Renal cortical epithelial cell (primary cell): ENCODE measurements around the gene ATP2B2. TPM values are rescaled to one million over a fixed set of nuclear protein-coding genes. Genes with fewer than 3 reads are reported as not detected.

Source experiments
- DNase-seq: peaks from one replicate; pipeline ENCODE4 v3.0.0-alpha.2; 2011; ENCODE audit warnings: low read depth
- total RNA-seq: library from RNA; depleted of rRNA; stranded (reverse); fragments of >200 nt; gene quantifications from 2 replicates; pipeline ENCODE4 v1.2.3, GENCODE V29; 2014

Gene ATP2B2
- total RNA-seq, 1 donor from 2014 or later = under 0.01 TPM

GRCh38 chr3:10363935-10364334 is 141.5 kb downstream of the ATP2B2 start:
- DNase-seq = no peak

- no peak for DNase-seq
Measured at GRCh38 chr3:10361375-10361774, 144.0 kb downstream of the ATP2B2 start.

GRCh38 chr3:10360478-10360877 is 144.9 kb downstream of the ATP2B2 start:
- no peak for DNase-seq

- DNase-seq = no peak
Measured at GRCh38 chr3:10359761-10360161, 145.6 kb downstream of the ATP2B2 start.

DNA sequence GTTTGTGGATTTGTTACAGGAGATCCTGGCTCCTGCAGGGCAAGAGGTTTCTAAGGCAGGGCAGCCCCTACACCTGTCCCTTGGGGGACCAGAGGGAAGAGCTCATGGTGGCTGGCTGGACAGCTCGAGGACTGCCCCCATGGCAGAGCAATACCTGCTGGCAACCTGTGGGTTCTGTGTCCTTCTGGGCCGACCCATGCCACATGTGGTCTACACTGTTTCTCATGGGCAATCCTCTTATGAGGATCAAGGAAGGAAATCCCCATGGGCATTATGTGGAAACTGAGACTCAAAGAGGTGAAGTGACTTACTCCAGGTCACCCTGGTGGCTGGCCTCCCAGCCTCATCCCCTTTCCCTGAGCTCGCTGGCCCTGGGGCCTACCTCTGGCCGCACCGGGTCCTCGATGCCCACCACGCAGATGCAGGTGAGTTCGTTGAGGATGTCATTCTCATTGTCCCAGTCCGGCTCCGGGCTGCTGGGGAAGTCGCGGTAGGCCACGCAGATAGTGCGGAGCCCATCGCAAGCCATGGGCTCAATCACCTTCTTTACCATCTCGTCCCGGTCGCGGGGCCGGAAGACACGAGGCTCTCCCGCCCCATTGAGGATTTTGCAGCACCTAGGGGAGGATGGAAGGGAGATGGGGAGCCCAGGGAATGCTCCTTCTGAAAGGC is 146.9 kb downstream of the ATP2B2 start:
- DNase-seq = no peak

GRCh38 chr3:10357592-10358308 is 147.6 kb downstream of the ATP2B2 start:
- DNase-seq = peak; percentile 7

- DNase-seq = no peak
Measured at GRCh38 chr3:10357095-10357494, 148.3 kb downstream of the ATP2B2 start.

GRCh38 chr3:10356461-10356981 is 148.9 kb downstream of the ATP2B2 start:
- no peak for DNase-seq

DNA sequence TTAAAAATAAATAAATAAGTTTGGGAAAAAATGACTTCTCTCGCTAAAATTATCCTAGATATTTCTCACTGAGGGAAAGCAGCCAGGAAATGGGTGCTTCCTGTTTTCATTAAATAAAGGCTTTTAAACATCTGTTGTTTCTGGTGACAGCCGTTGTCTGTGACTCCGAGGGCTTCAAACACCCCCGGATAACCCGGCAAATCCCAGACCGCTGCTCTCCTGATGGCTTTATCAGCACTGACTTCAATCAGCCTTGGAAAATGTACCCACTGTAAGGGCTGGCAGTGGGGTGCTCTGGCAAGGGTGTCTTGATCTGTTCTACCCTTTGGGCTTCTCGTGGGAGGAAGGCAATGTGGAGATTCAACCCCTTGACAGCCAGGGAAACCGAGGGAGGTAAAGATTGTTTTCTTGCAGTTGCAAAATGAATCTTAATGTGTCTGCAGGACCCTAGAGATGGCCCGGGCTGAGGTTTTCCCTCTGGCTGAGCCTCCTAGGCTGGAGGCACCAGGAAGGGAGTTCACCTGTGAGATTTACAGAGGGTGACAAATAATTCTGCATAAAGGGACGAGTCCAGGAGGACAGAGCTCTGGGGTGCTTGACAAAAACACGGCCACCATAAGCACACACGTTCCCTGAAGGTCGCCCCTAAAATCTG is 150.9 kb downstream of the ATP2B2 start:
- no peak for DNase-seq

DNA sequence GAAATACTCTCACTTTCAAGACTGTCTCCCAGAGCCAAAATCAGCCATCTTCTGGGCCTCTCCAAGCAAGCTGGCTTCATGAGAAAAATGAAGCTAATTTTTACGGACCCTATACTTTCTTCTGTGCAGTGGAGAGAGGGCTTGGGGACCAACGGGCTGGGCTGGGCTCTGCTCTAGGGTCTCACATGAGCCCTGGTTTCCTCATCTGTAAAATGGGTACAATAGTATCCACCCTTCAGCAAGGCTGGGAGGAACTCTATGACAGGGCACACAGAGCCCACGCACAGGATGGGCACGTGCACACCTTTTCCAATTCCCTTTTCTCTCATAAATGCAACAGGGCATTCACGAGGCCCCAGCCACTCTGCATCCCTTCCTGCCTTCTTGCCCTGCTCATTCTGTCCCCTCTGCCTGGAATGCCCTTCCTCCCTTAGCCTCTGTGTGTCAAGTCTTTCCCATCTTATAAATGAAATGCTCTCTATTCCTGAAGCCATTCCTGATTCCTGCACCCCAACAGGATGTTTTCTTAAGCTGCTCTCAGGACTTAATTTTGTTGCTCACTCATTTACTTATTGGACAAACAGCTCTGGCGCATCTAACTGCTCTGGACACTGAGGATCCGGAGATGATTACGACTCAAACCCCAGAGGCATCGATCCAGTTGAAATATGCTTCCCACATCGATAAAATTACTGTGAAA is 151.6 kb downstream of the ATP2B2 start:
- DNase-seq = no peak

DNA sequence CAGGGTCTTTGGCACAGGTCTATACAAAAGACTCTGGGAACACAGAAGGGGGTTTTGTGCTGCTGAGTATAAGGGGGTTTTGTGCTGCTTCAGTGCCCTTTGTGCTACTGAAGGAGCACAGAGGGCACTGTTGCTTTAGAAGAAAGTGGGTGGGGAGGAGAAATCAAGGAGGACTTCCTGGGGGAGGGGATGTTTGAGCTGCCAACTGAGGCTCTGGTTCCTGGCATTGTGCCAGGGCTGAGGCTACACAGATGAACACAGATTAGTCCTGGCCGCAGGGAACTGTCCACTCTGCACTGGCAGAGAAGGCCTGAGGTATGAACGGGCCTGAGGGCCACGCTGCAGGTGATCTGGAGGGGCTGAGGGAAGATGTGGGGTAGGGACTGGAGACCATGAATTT is 152.2 kb downstream of the ATP2B2 start:
- DNase-seq = no peak

DNA sequence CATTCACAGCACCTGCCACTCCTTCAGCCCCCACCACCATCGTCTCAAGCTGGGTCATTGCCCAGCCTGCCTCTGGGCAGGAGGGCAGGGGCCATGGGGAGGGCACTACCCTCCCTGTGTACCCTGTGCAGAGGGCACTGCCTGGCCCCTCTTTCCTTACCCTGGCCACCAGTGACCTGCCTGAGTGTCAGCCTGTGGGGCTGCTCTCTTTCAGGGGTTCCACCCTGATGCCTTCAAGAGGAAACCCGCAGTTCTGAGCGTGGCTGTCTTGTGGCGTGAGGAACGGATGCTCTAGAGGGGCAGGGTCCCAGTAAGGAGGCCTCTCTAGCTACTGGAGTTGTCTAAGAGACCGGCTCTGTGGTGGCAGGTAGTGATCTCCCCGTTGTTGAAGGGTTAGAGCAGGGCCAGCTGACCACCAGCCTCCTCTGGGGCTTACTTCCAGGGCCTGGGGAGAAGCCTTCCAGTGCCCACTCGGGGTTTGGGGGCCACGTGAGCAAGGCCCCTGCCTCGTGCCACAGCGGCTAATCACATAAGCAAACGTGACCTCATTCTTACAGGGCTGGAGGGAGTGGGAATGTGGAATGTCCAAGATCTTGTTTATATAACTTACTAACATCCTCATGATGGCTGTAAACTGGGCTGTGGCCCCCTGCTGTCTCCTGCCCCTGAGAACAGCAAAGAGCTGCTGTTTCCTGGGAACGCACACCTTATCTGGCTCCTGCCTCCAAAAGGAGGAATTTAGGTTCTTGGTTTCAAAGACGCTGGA is 153.1 kb downstream of the ATP2B2 start:
- DNase-seq = peak; percentile 41

DNA sequence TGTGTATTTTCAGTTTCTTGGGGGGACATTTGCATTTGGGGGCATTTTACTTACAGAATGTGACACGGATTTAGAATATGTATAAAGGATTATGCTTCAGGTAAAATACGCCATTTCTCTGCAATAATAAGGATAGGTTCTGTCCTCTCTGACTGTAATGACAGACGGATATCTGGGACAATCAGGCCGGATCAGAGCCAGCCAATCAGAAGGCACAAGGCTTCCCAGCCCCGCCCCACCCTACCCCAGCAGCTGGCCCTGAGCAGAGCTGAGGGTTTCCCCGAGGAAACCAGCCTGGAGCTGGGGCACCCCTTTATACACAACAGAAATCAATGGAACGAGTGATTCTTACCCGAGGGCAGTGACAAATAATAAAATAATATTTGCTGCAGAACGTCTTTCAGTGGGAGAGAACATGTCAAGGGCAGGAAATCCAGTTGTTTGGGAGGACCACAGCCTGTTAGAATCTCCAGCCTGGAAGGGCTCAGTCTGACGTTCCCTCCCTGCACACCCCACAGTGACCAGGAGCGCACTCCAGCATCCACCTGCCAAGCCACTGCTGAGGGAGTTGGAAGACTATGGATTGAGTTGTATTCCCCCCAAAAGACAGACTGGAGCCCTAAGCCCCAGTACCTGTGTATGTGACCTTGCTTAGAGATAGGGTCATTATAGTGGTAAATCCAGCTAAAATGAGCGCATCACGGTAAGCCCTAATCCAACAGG is 154.2 kb downstream of the ATP2B2 start:
- DNase-seq = no peak

- no peak for DNase-seq
Measured at GRCh38 chr3:10350324-10350985, 154.9 kb downstream of the ATP2B2 start.

GRCh38 chr3:10349801-10350200 is 155.6 kb downstream of the ATP2B2 start:
- DNase-seq = no peak

DNA sequence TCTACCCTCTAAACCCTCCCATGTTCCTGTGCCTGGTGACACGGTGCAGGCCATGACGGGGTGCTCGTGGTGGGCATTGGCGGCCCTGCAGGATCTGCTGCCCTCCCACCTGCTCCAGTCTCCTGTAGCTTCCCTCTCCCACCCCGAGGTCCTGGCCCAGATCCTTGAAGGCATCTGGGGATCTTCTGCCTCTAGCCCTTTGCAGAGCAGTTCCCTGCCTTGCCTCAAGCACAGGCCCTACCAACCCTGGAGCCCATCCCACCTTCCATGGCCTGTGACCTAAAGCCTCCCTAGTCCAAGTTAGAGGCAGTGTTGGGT is 157.0 kb downstream of the ATP2B2 start:
- DNase-seq = no peak

- no peak for DNase-seq
Measured at GRCh38 chr3:10347648-10348403, 157.6 kb downstream of the ATP2B2 start.

DNA sequence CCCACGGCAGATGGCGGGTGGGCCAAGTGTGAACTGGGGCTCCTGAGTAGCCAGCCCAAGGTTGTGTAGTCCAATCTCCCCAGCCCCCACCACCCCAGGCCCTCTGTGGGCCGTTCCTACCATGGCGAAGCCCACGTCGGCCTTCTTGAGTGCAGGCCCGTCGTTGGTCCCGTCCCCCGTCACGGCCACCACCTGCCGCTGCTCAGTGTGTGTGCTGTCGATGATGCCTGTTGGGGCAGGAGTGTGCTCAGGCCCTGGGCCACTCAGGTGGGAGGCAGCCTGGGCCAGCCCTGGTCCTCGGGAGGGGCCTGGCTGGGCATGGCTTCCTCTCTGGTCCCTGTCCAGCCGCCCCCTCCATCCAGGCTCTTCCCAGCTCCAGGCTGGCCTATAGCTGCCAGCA is 159.5 kb downstream of the ATP2B2 start:
- no peak for DNase-seq

DNA sequence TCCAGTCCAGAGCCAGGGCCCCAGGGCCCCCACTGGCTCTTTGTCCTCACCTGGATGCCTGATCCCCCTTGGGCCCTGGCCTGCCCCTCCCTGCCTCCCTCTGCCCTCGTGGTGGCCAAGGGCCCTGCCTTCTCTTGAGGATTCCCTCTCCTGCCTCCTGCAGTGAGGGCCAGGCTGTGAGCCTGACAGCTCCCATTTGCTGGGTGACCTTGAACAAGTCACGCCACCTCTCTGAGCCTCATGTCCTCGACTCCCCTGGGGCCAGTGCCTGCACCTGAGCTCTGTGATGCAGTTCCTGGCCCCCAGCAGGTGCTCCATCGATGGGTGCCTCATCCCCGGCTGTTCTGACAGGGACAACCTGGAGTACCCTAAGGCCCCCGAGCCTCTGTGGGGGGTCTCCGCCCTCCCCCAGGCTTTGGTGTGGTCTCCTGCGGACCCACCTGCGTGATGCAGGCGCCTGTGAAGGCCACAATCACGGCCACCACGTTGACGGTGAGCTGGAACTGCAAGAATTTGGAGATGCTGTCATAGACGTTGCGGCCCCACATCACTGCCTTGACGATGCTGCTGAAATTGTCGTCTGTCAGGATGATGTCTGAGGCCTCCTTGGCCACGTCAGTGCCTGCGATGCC is 160.3 kb downstream of the ATP2B2 start:
- DNase-seq = no peak
